Right cardiac atrium (tissue), 5 donors: Measurements from ENCODE around the gene MAMLD1. TPM values are rescaled to one million over a fixed set of nuclear protein-coding genes. Genes with fewer than 3 reads are reported as not detected.
A peak's percentile ranks its signal among the peaks of the same experiment; 100 is the strongest.

Source experiments
- ATAC-seq, 2 donors: fragments of 200-7000 bp; cut with Tn5 transposase; one replicate each; pipeline versions ENCODE4 v1.8.0 to v1.9.1; 2020; ENCODE audit warnings: moderate library complexity in 2 of 2, mild to moderate bottlenecking in 1 of 2
- DNase-seq, 3 donors: peaks; one replicate each; pipeline ENCODE4 v3.0.0-alpha.2; 2020
- H3K27ac ChIP-seq: one replicate; pipeline ENCODE4 v1.5.1; 2013; ENCODE audit warnings: mild to moderate bottlenecking, low read length, control low read depth, moderate library complexity
- H3K27me3 ChIP-seq: one replicate; pipeline ENCODE4 v1.6.1; 2013; ENCODE audit not compliant: control insufficient read depth, insufficient read depth
- H3K4me1 ChIP-seq: one replicate; pipeline ENCODE4 v1.6.1; 2013; ENCODE audit warnings: low read length; ENCODE audit not compliant: control insufficient read depth, insufficient read depth
- H3K4me3 ChIP-seq: one replicate; pipeline ENCODE4 v1.5.1; 2013; ENCODE audit warnings: low read length, control low read depth
- H3K9me3 ChIP-seq: one replicate; pipeline ENCODE4 v1.6.1; 2013; ENCODE audit warnings: low read length; ENCODE audit not compliant: control insufficient read depth
- WGBS: extraction: QIAGEN DNeasy Blood & Tissue Kit; methylation state at CpG from one replicate; pipeline ENCODE4 v1.1.7; 2013; 5-methylcytosine and 5-hydroxymethylcytosine counted together
- intact Hi-C, 4 donors: fragments of 100-400 bp; cut with DNase I; formaldehyde crosslinking; loops; one replicate each; pipeline versions ENCODE4 v1.11.0 to v1.14.0; 2022 to 2023
- polyA plus RNA-seq: library from polyadenylated mRNA; stranded (reverse); fragments of 200-250 nt; gene quantifications from one replicate; pipeline ENCODE4 v1.2.3, GENCODE V29; 2013
- total RNA-seq, 4 donors: library from RNA; stranded (reverse); fragmentation: NEBNext Ultra II Directional; extraction: Animal tissue kit (Norgen Biotek cat#: 25700); gene quantifications; one replicate each; pipeline ENCODE4 v1.2.1, GENCODE V29; 2021
- donor health status: healthy with polysubstance abuse.
- donor health status: DM: no; HTN: yes; CAD: no.
- donor health status: DM: no; HTN: no; CAD: no.
- donor health status: DM: no; HTN: yes; CAD: no; lungs with severe emphysema.
- donor health status: DM: yes; HTN: yes; CAD: no.

Gene MAMLD1
- total and polyA plus RNA-seq, 5 donors, result 1.3 to 3.1 (median 2.6) TPM

DNA sequence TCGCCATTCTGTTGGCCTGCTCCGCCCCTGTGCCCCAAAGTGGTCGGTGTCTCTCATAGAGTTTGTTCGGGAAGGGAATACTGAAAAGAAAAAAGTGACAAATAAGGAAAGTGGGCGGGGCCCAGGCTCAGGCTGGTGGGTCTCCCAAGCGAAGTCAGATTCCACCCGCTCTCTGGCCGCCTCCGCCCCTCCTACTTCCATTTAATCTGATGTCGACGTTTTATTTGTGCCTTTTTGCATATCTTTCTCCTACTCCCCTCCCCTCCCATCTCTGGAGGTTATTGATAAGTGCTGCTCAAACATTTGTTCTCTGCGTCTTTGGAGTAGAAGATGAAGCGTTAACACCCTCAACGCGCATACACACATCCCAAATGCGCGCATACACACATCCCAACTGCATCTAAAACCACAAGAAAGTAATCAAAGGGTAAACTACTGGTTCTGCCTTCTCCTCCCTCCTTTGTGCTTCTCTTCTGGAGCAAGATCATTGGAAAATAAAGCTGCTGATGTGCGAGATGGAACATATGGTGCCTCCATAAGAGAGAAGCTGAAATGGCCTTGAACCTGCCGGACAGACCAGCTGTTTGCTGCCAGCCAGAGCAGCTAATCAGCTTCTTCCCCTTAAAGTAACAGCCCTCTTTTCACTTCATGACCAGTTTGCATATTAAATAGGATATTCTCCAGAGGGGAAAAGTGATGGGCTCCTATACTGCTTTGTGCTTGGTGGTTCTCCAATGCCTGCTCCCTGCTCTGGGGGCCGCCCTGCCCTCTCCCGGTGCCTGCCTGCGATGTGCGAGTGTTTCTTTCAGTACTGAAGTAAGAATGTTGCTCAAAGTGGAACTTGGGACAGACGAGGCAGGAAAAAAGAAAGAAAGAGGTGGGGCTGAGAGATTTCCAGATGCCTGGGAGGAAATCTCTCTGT, 3.1 kb downstream of the MAMLD1 start:
- Histone ChIP-seq H3K27me3 (no peaks in the 10 kb centered on the region), H3K4me3 (peak overlapping the region; percentile 76), H3K4me1 (no peaks in the 10 kb centered on the region), H3K27ac (peak overlapping the region; percentile 91), H3K9me3 (no peaks in the 10 kb centered on the region)
- WGBS, result 5% methylated on average over 24 of the region's 24 CpGs
- DNase-seq (peak; percentile 63 to 88 (median 82)), ATAC-seq (peak; percentile 29 to 41)
- intact Hi-C loops, result loop anchor here in 2 of 4 donors (5.0 to 10.0 kb wide), 5 partner anchors 116 to 401 kb away; no protein-coding TSS in a partner anchor

DNA sequence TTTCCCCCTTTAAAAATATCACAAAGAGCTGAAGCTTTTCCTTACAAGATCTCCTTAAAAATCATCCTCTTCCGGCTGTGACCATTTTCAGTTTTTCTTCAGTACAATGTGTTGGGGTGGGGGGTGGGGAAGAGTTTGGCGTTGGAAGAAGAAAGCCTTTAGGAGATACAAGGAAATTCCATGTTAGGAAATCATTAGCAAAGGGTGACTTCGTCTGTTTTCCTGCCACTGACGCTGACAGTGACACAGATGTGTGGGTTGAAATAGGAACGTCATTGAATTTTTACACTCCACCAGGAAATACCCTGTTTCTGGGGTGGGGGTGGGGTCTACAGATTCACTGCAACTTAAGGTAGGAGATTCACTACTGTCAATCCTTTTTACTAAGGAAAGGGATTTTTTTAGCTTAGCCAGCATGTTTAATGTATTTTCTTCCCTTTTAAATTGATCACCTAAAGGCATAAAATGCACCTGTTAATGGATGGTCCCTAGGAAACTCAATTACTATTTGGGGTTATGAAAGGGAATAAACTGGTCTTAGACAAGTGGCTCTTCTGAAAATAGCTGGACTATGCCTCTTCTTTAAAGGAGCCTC, 3.9 kb downstream of the MAMLD1 start:
- peak overlapping the region; percentile 76 for H3K4me3 ChIP-seq
- ATAC-seq (no peak), DNase-seq (no peak)
- H3K9me3 ChIP-seq, result no peaks in the 10 kb centered on the region
- intact Hi-C loops, result loop anchor here in 2 of 4 donors (5.0 to 10.0 kb wide), 5 partner anchors 115 to 402 kb away; no protein-coding TSS in a partner anchor
- no peaks in the 10 kb centered on the region for H3K27me3 ChIP-seq
- WGBS, result 19% methylated on average over 5 of the region's 5 CpGs
- H3K27ac ChIP-seq, result no peak overlapping the region
- H3K4me1 ChIP-seq, result no peaks in the 10 kb centered on the region

DNA sequence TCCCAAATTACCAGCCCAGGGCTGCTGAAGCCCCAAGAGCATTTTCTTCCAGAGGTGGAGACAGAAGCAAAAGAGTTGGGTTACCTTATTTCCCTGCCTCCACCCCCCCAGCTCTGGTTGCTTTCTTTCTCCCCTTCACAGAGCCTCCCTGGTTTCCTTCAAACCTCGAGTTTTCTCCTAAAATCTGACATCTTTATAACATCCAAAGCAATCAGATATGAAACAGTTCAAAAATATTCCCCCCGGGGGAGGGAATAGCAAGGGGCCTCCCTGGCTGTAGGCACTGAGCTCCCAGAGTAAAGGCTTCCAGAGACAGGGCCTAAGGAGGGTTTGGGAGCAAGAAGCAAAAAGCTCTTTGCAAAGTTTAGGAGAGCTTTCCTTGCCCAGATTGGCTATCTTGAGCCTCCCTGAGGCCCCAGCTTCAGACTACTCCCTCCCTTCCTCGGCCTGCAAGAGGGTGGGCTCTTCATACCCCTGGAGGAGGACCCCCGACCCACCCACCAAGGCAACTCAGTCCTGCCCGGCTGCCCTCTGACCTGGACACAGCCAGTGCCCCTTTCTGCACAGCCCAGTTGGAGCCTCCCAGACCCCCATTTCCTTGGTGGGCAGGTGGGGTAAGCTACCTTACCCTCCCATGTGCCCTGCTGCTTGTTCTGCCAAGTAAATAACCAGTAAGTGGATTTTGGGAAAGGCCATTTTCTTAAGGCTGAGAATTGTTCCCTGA, 7.6 kb downstream of the MAMLD1 start:
- no peak for ATAC-seq
- no peak overlapping the region for H3K4me3 ChIP-seq
- intact Hi-C loops, result no loop called here
- 78% methylated on average over 5 of the region's 5 CpGs for WGBS
- no peak for DNase-seq
- H3K27ac ChIP-seq, result no peak overlapping the region
- H3K4me1 ChIP-seq, result peaks cover 3% of the 10 kb centered on the region
- no peaks in the 10 kb centered on the region for H3K9me3 ChIP-seq
- H3K27me3 ChIP-seq, result no peaks in the 10 kb centered on the region

DNA sequence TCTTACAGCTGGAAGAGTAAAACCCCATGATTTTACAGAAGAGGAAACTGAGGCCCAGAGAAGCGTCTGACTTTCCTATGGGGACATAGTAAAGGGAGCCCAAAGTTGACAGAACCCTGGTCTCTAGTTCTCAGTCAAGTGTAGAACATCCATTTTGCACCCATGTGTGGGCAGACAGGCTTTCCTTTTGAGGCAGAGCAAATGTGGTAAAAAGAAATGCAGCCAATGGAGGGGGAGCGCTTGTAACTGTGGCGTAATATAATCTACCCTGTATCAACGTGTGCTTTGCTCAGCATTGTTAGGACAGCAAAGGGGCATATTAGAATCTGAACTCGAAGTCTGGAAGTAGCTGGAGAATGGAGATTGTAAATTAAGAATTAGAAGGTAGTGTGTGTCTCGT, 8.8 kb downstream of the MAMLD1 start:
- intact Hi-C loops, result no loop called here
- no peaks in the 10 kb centered on the region for H3K27me3 ChIP-seq
- ATAC-seq, result no peak
- DNase-seq, result no peak
- no peak overlapping the region for H3K27ac ChIP-seq
- WGBS, result 68% methylated on average over 6 of the region's 6 CpGs
- no peaks in the 10 kb centered on the region for H3K9me3 ChIP-seq
- peaks cover 3% of the 10 kb centered on the region for H3K4me1 ChIP-seq
- H3K4me3 ChIP-seq, result no peak overlapping the region

DNA sequence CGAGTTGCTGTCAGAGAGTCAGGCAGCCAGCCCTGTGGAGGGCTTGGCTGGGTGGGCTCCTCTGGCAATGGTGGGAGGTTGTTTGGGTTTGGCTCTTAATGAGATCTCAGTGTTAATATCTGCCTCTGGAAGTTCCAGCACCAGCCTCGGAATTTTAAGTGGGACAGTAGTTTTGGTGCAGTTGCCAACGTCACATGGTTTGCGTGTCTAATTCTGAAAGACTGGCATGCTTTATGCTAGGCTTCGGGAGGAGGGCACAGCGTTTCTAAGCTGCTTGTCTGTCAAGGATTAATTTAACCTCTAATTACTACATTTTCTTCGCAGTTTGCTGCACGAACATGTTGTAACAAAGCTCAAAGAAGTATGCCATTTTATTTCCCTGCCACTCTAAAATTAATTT, 9.2 kb downstream of the MAMLD1 start:
- Histone ChIP-seq H3K4me1 (peaks cover 3% of the 10 kb centered on the region), H3K9me3 (no peaks in the 10 kb centered on the region), H3K27me3 (no peaks in the 10 kb centered on the region), H3K27ac (no peak overlapping the region), H3K4me3 (no peak overlapping the region)
- DNase-seq, result no peak
- WGBS, result 56% methylated on average over 8 of the region's 8 CpGs
- intact Hi-C loops, result no loop called here
- ATAC-seq, result peak; percentile 46 to 64

DNA sequence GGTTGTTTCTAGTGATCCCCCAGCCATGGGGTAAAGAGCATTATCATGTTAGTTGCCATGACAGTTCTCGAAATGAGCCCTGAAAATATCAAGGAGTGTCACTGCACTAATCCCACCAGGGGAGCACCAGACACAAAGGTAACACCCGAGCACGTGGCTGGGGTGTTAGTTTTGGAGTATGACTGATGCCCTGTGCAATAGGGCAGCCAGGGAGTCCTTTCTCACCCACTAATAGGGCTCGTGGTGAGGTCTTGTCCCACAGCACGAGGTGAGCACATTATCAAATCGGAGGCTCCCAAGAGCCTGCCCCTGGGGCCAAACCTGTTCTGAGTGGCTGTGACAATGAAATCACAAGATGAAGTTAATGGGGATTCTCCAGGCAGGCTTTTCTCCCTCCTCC, 9.6 kb downstream of the MAMLD1 start:
- H3K27ac ChIP-seq, result no peak overlapping the region
- H3K9me3 ChIP-seq, result no peaks in the 10 kb centered on the region
- DNase-seq, result no peak
- H3K27me3 ChIP-seq, result no peaks in the 10 kb centered on the region
- intact Hi-C loops, result no loop called here
- no peak overlapping the region for H3K4me3 ChIP-seq
- peak; percentile 48 to 55 for ATAC-seq
- 57% methylated on average over 6 of the region's 6 CpGs for WGBS
- H3K4me1 ChIP-seq, result peaks cover 3% of the 10 kb centered on the region

DNA sequence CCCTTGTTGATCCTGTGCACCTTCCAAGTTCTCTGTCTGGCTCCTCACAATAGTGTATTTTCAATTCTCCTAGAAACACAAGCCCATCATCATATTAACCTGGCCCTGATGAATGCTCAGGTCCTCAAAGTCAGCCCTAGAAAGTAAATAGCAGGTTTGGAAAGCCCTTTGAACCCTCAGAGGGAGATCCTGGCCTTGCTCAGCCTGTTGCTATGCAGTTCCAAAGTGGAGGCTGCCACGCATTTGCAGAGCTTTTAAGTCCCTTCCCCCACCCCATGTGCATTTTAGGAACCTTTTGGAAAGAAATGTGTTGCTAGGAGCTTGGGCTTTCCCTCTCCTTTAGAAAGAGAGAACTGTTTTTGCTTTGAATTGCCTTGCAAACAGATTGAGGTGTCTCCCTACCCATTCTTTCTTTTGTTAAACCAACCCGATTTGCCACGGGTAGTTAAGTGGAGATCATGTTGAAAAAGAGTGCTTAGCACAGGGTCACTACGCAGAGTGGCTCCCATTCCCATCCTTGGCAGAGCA, 12.2 kb downstream of the MAMLD1 start:
- Histone ChIP-seq H3K4me1 (peaks cover 3% of the 10 kb centered on the region), H3K27ac (no peak overlapping the region), H3K9me3 (no peaks in the 10 kb centered on the region), H3K27me3 (no peaks in the 10 kb centered on the region), H3K4me3 (no peak overlapping the region)
- WGBS, result 78% methylated on average over 4 of the region's 4 CpGs
- no peak for ATAC-seq
- intact Hi-C loops, result no loop called here
- DNase-seq, result no peak

DNA sequence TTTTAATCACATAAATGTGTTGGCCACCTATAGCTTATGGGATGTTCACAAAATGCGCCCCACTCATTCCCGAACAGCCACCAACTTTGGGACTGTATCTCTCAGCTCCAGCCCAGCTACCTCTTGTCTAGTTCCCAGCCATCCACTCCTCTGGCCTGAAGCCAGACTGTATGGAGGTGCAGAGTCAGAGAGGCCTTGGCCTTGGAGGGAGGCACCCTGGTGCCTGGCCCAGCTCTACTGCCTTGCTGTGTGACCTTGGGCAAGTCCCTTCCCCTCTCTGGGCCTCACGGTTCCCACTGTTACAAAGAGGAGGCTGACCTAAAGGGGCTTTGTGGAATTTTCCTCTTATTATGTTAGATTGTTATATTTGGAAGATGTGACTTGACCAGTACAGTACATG, 13.9 kb downstream of the MAMLD1 start:
- intact Hi-C loops, result no loop called here
- WGBS, result 92% methylated on average over 3 of the region's 3 CpGs
- ATAC-seq (peak in 1 of 2 donors; percentile 45), DNase-seq (peak in 1 of 3 donors; percentile 17)
- Histone ChIP-seq H3K27me3 (no peaks in the 10 kb centered on the region), H3K9me3 (no peaks in the 10 kb centered on the region), H3K27ac (no peak overlapping the region), H3K4me1 (peaks cover 3% of the 10 kb centered on the region), H3K4me3 (no peak overlapping the region)

DNA sequence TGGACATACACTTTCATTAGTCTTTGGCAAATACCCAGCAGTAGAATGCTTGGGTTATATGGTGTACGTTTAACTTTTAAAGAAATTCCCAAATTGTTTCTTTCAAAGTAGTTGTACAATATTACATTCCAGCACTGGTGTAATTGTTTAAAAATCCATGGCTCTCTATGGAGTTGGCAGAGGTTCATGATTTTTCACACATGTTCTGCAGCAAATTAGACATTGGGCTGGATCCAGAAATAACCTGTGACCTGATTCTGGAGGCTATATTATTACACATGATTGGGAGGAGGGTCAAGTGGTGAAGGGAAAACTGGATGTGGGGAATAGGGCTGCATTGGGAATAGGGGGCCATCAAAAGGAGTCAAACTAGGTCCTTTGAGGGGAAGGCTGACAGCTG, 41.9 kb downstream of the MAMLD1 start:
- DNase-seq (no peak), ATAC-seq (no peak)
- Histone ChIP-seq H3K4me3 (no peak overlapping the region), H3K27me3 (no peaks in the 10 kb centered on the region), H3K4me1 (peaks cover 3% of the 10 kb centered on the region), H3K27ac (no peak overlapping the region), H3K9me3 (no peaks in the 10 kb centered on the region)
- intact Hi-C loops, result no loop called here
- WGBS, result 76% methylated on average over 1 of the region's 1 CpG

DNA sequence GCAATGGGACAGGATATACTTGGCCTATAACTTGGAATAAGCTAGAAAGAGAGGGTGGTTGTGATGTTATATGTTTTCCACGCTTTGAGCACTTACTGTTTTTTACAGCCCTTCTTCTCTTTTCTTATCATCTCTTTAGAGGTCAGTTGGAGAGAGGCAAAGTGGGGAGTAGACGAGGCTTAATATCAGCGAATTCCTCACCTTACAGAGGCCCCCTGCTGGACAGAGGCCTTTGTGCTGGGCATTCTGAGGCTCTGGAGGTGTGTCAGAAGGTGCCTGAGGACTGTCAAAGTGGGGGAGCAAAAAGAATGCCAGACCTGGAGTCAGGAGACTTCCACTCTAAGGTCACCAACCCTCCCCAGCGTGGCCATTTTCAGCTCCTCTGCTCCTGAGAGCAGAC, 42.5 kb downstream of the MAMLD1 start:
- Histone ChIP-seq H3K27ac (no peak overlapping the region), H3K4me1 (peaks cover 3% of the 10 kb centered on the region), H3K9me3 (no peaks in the 10 kb centered on the region), H3K4me3 (no peak overlapping the region), H3K27me3 (no peaks in the 10 kb centered on the region)
- 78% methylated on average over 4 of the region's 4 CpGs for WGBS
- DNase-seq (no peak), ATAC-seq (no peak)
- intact Hi-C loops, result no loop called here

DNA sequence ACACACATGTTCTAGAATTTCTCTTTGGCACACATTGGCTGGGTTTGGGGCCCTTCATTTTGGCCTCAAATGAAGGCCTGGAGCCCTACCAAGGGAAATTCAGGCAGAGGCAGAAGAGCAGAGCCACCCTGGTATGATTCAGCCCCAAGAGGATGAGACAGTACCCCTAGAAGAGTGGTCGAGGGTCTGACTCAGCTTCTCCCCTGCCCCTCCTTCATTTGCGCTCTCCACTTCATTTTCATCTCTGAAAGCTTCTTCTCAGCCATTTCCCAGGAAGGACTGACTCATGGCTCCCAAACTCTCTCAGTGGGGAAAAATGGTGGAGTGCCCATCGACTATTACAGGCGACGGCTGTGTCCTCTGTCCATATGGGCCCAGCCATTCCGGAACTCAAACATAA, 43.5 kb downstream of the MAMLD1 start:
- ATAC-seq, result no peak
- intact Hi-C loops, result no loop called here
- 95% methylated on average over 6 of the region's 6 CpGs for WGBS
- Histone ChIP-seq H3K27me3 (no peaks in the 10 kb centered on the region), H3K4me3 (no peak overlapping the region), H3K27ac (no peak overlapping the region), H3K4me1 (peaks cover 5% of the 10 kb centered on the region), H3K9me3 (no peaks in the 10 kb centered on the region)
- no peak for DNase-seq
